Ascending aorta (tissue), 2 donors: ENCODE measurements around the gene PDS5B. TPM values are rescaled to one million over a fixed set of nuclear protein-coding genes. Genes with fewer than 3 reads are reported as not detected.

Source experiments
- DNase-seq, 2 donors: peaks; one replicate each; pipeline ENCODE4 v3.0.0-alpha.2; 2019; ENCODE audit warnings: low spot score in 2 of 2
- H3K27ac ChIP-seq, 2 donors: fragments of 200-600 bp; sonication (generic); one replicate each; pipeline ENCODE4 v1.5.1; 2016 to 2017; ENCODE audit warnings: mild to moderate bottlenecking in 1 of 2
- H3K27me3 ChIP-seq: fragments of 200-600 bp; sonication (generic); one replicate; pipeline ENCODE4 v1.5.1; 2017
- H3K36me3 ChIP-seq, 2 donors: fragments of 200-600 bp; sonication (generic); one replicate each; pipeline ENCODE4 v1.5.1; 2016
- H3K4me1 ChIP-seq, 2 donors: fragments of 200-600 bp; sonication (generic); one replicate each; pipeline ENCODE4 v1.5.1; 2016 to 2017; ENCODE audit warnings: mild to moderate bottlenecking in 1 of 2
- H3K4me3 ChIP-seq, 2 donors: fragments of 200-600 bp; sonication (generic); one replicate each; pipeline ENCODE4 v1.5.1; 2016 to 2017; ENCODE audit warnings: mild to moderate bottlenecking in 1 of 2
- H3K9me3 ChIP-seq, 2 donors: fragments of 200-600 bp; sonication (generic); one replicate each; pipeline ENCODE4 v1.5.1; 2016
- intact Hi-C: fragments of 100-400 bp; cut with DNase I; formaldehyde crosslinking; loops from one replicate; pipeline ENCODE4 v1.15.1; 2023
- total RNA-seq: library from RNA; depleted of rRNA; stranded (reverse); fragments of >200 nt; gene quantifications from one replicate; pipeline ENCODE4 v1.1.0, GENCODE V29; 2016
- TF ChIP-seq, protein P1 (sequence below), 3 experiments: fragments of 200-600 bp in 2 of 3; fragments of 450-650 bp in 1 of 3; sonication (generic) in 2 of 3; IDR thresholded peaks; one replicate each; pipeline ENCODE4 v1.5.1; 2016 to 2019; ENCODE audit warnings: antibody characterized with exemption in 3 of 3, mild to moderate bottlenecking in 1 of 3, moderate library complexity in 1 of 3

The PDS5B gene
- total RNA-seq, 1 donor from 2014 or later, result 31.0 TPM

- Histone ChIP-seq H3K27ac (no peak overlapping the region), H3K27me3 (no peaks in the 10 kb centered on the region), H3K9me3 (no peaks in the 10 kb centered on the region), H3K4me3 (no peak overlapping the region), H3K4me1 (no peaks in the 10 kb centered on the region), H3K36me3 (no peaks in the 10 kb centered on the region)
- TF ChIP-seq, protein P1, sequence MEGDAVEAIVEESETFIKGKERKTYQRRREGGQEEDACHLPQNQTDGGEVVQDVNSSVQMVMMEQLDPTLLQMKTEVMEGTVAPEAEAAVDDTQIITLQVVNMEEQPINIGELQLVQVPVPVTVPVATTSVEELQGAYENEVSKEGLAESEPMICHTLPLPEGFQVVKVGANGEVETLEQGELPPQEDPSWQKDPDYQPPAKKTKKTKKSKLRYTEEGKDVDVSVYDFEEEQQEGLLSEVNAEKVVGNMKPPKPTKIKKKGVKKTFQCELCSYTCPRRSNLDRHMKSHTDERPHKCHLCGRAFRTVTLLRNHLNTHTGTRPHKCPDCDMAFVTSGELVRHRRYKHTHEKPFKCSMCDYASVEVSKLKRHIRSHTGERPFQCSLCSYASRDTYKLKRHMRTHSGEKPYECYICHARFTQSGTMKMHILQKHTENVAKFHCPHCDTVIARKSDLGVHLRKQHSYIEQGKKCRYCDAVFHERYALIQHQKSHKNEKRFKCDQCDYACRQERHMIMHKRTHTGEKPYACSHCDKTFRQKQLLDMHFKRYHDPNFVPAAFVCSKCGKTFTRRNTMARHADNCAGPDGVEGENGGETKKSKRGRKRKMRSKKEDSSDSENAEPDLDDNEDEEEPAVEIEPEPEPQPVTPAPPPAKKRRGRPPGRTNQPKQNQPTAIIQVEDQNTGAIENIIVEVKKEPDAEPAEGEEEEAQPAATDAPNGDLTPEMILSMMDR (IDR thresholded peaks at IDR 0.05), result peak in 2 of 3 experiments; percentile 45 to 59
- DNase-seq, result no peak
- intact Hi-C loops, result no loop called here
Measured at GRCh38 chr13:32669030-32669646, 82.9 kb downstream of the PDS5B start.

GRCh38 chr13:32674503-32674902, 88.3 kb downstream of the PDS5B start:
- TF ChIP-seq, protein P1 (IDR thresholded peaks at IDR 0.05), result no peak

GRCh38 chr13:32676242-32676641, 90.0 kb downstream of the PDS5B start:
- H3K4me1 ChIP-seq, result no peaks in the 10 kb centered on the region
- H3K36me3 ChIP-seq, result peaks cover 4 to 28% of the 10 kb centered on the region in 2 donors
- no peaks in the 10 kb centered on the region for H3K27me3 ChIP-seq
- intact Hi-C loops, result no loop called here
- no peak overlapping the region for H3K27ac ChIP-seq
- no peak for DNase-seq
- no peak overlapping the region for H3K4me3 ChIP-seq
- H3K9me3 ChIP-seq, result no peaks in the 10 kb centered on the region
- TF ChIP-seq, protein P1 (IDR thresholded peaks at IDR 0.05), result no peak

More at GRCh38 chr13:32674503-32674902, 88.3 kb downstream of the PDS5B start:
- Histone ChIP-seq H3K4me1 (no peaks in the 10 kb centered on the region), H3K4me3 (no peak overlapping the region), H3K27ac (no peak overlapping the region), H3K9me3 (no peaks in the 10 kb centered on the region), H3K36me3 (peaks cover 4 to 20% of the 10 kb centered on the region in 2 donors), H3K27me3 (no peaks in the 10 kb centered on the region)
- no peak for DNase-seq
- intact Hi-C loops, result no loop called here

- no peaks in the 10 kb centered on the region for H3K4me1 ChIP-seq
- H3K36me3 ChIP-seq, result peaks cover 7 to 25% of the 10 kb centered on the region in 2 donors
- DNase-seq, result no peak
- no peaks in the 10 kb centered on the region for H3K27me3 ChIP-seq
- no peak overlapping the region for H3K27ac ChIP-seq
- no peak overlapping the region for H3K4me3 ChIP-seq
- intact Hi-C loops, result no loop called here
- H3K9me3 ChIP-seq, result no peaks in the 10 kb centered on the region
- TF ChIP-seq, protein P1 (IDR thresholded peaks at IDR 0.05), result no peak
Measured at GRCh38 chr13:32682130-32682529, 95.9 kb downstream of the PDS5B start.

GRCh38 chr13:32682740-32683139, 96.5 kb downstream of the PDS5B start:
- Histone ChIP-seq H3K36me3 (peaks cover 7 to 23% of the 10 kb centered on the region in 2 donors), H3K27me3 (no peaks in the 10 kb centered on the region), H3K27ac (no peak overlapping the region), H3K4me3 (no peak overlapping the region), H3K9me3 (no peaks in the 10 kb centered on the region), H3K4me1 (no peaks in the 10 kb centered on the region)
- intact Hi-C loops, result no loop called here
- TF ChIP-seq, protein P1 (IDR thresholded peaks at IDR 0.05), result no peak
- DNase-seq, result no peak
